Keratinocyte (primary cell): ENCODE measurements around the gene CYB561A3. TPM values are rescaled to one million over a fixed set of nuclear protein-coding genes. Genes with fewer than 3 reads are reported as not detected.

Source experiments
- DNase-seq: peaks from one replicate; pipeline ENCODE4 v3.0.0-alpha.2; 2011; ENCODE audit warnings: low read depth, missing footprints, low spot score
- FAIRE-seq: peaks from 2 replicates; lab custom pipeline; 2011; peaks lifted over from hg19 to GRCh38; lab: Jason Lieb, UNC
- H2AFZ ChIP-seq: 2 replicates; pipeline ENCODE4 v1.6.0; 2012; ENCODE audit warnings: low read length, control low read depth, inconsistent platforms; ENCODE audit not compliant: control insufficient read depth
- H3K27ac ChIP-seq: 2 replicates; pipeline ENCODE4 v1.5.1; 2011; ENCODE audit warnings: low read length; ENCODE audit not compliant: control insufficient read depth, insufficient read depth
- H3K27me3 ChIP-seq: 3 replicates; pipeline ENCODE4 v1.6.0; 2011; ENCODE audit warnings: low read length; ENCODE audit not compliant: control insufficient read depth, insufficient read depth; ENCODE audit errors: extremely low read depth
- H3K36me3 ChIP-seq, 2 experiments: 2 replicates in 1 of 2; 3 replicates in 1 of 2; pipeline ENCODE4 v1.5.1; 2011; ENCODE audit warnings: low read length in 2 of 2, mild to moderate bottlenecking in 1 of 2; ENCODE audit not compliant: control insufficient read depth in 2 of 2, insufficient read depth in 2 of 2; ENCODE audit errors: extremely low read depth in 1 of 2
- H3K4me1 ChIP-seq: 3 replicates; pipeline ENCODE4 v1.5.1; 2011; ENCODE audit warnings: low read length; ENCODE audit not compliant: control insufficient read depth, insufficient read depth; ENCODE audit errors: extremely low read depth
- H3K4me2 ChIP-seq: 3 replicates; pipeline ENCODE4 v1.6.0; 2011; ENCODE audit warnings: low read depth, low read length; ENCODE audit not compliant: control insufficient read depth, insufficient read depth; ENCODE audit errors: extremely low read depth
- H3K4me3 ChIP-seq, 3 experiments: fragments of 200-600 bp in 1 of 3; sonication (generic) in 1 of 3; 2 replicates in 2 of 3; 3 replicates in 1 of 3; pipeline ENCODE4 v1.5.1; 2011 to 2016; ENCODE audit warnings: low read length in 3 of 3, mild to moderate bottlenecking in 3 of 3, control low read depth in 2 of 3, inconsistent platforms in 1 of 3, low read depth in 1 of 3, mixed read lengths in 1 of 3, mixed run types in 1 of 3, moderate library complexity in 1 of 3; ENCODE audit not compliant: control insufficient read depth in 2 of 3, insufficient read depth in 2 of 3; ENCODE audit errors: extremely low read depth in 1 of 3
- H3K79me2 ChIP-seq: 2 replicates; pipeline ENCODE4 v1.6.0; 2012; ENCODE audit warnings: low read length; ENCODE audit not compliant: control insufficient read depth, insufficient read depth
- H3K9ac ChIP-seq: 3 replicates; pipeline ENCODE4 v1.6.0; 2011; ENCODE audit warnings: low read length; ENCODE audit not compliant: control insufficient read depth, insufficient read depth; ENCODE audit errors: extremely low read depth
- H3K9me1 ChIP-seq: 3 replicates; pipeline ENCODE4 v1.6.0; 2011; ENCODE audit warnings: low read length; ENCODE audit not compliant: control insufficient read depth, insufficient read depth; ENCODE audit errors: extremely low read depth
- H3K9me3 ChIP-seq: 2 replicates; pipeline ENCODE4 v1.5.1; 2012; ENCODE audit warnings: low read depth, low read length; ENCODE audit not compliant: control insufficient read depth
- H4K20me1 ChIP-seq: 3 replicates; pipeline ENCODE4 v1.6.0; 2011; ENCODE audit warnings: low read length; ENCODE audit not compliant: control insufficient read depth, insufficient read depth; ENCODE audit errors: extremely low read depth
- CTCF ChIP-seq, 3 experiments: IDR thresholded peaks in 1 of 3; conservative IDR thresholded peaks in 1 of 3; optimal IDR thresholded peaks in 1 of 3; 2 replicates in 2 of 3; 3 replicates in 1 of 3; pipeline versions ENCODE3 to v1.5.1; 2011; ENCODE audit warnings: low read length in 3 of 3, mild to moderate bottlenecking in 3 of 3, moderate library complexity in 2 of 3, control low read depth in 1 of 3, inconsistent platforms in 1 of 3; ENCODE audit not compliant: insufficient read depth in 2 of 3; ENCODE audit errors: extremely low read depth in 1 of 3
- EZH2 ChIP-seq: IDR thresholded peaks from one replicate; pipeline ENCODE4 v1.6.1; 2012; ENCODE audit warnings: inconsistent platforms, mild to moderate bottlenecking, low read length, moderate library complexity
- dilution Hi-C: fragments of 300-500 bp; cut with MboI; formaldehyde crosslinking; loops from one replicate; pipeline ENCODE4 v1.7.0; 2020; ENCODE audit warnings: low sequenced_read_pairs; ENCODE audit not compliant: extremely low pct_ligation_motif_present
- polyA plus RNA-seq, 5 experiments: library from polyadenylated mRNA; depleted of rRNA in 3 of 5; stranded (reverse) in 3 of 5; stranded (forward) in 1 of 5; unstranded in 1 of 5; fragments of >200 nt; gene quantifications; 1 replicate in 1 of 5; 2 replicates in 3 of 5; 3 replicates in 1 of 5; pipeline versions ENCODE4 v1.2.1 to v1.2.3, GENCODE V29; 2011 to 2012; ENCODE audit warnings: missing spikeins in 2 of 5, low read depth in 1 of 5, low replicate concordance in 1 of 5

The CYB561A3 gene
- polyA plus RNA-seq, 1 donor (not counting 4 experiments of a cell fraction or from before 2014, with no cell fraction given) = 42.3 TPM

GRCh38 chr11:61406067-61406466 is 44.4 kb upstream of the CYB561A3 start:
- no peak overlapping the region for H3K27ac ChIP-seq
- H3K4me2 ChIP-seq = no peak overlapping the region
- H3K27me3 ChIP-seq = no peaks in the 10 kb centered on the region
- FAIRE-seq = no peak
- H3K4me1 ChIP-seq = no peaks in the 10 kb centered on the region
- DNase-seq = no peak
- TF ChIP-seq EZH2 (no peak), CTCF (optimal IDR thresholded peaks at IDR 0.05 in 1 of 3, IDR thresholded peaks at IDR 0.05 in 1 of 3, conservative IDR thresholded peaks at IDR 0.05 in 1 of 3; ENCODE audit: extremely low read depth in 1 of 3, insufficient read depth in 2 of 3, low read length in 3 of 3) (no peak)
- no peaks in the 10 kb centered on the region for H4K20me1 ChIP-seq
- H3K36me3 ChIP-seq = peaks cover 41 to 43% of the 10 kb centered on the region in 2 experiments
- no peak overlapping the region for H3K9ac ChIP-seq
- no peaks in the 10 kb centered on the region for H3K9me3 ChIP-seq
- dilution Hi-C loops = no loop called here
- no peak overlapping the region for H3K4me3 ChIP-seq
- peaks cover 2% of the 10 kb centered on the region for H3K79me2 ChIP-seq
- no peak overlapping the region for H2AFZ ChIP-seq
- H3K9me1 ChIP-seq = no peaks in the 10 kb centered on the region

DNA sequence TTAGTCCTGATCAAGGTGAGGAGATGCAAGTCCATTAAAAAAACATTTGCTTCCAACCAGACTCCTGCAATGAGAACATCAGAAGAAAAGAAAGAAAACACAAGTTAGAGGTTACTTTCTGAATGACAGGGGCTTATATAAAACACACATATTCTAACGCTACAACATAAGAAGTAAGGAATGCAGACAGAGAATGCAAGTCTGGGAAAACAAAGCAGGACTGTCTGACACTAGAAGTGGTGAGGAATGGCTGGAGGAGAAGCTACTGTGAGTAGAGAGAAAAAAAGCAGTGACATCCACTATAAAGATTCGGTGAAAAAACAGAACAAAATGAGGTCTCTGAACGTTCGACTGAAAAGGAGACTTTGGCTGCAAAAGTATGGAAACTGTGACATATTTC is 43.0 kb upstream of the CYB561A3 start:
- TF ChIP-seq CTCF (optimal IDR thresholded peaks at IDR 0.05 in 1 of 3, IDR thresholded peaks at IDR 0.05 in 1 of 3, conservative IDR thresholded peaks at IDR 0.05 in 1 of 3; ENCODE audit: extremely low read depth in 1 of 3, insufficient read depth in 2 of 3, low read length in 3 of 3) = no peak
- no peak for TF ChIP-seq EZH2
- Histone ChIP-seq H3K27me3 (no peaks in the 10 kb centered on the region), H2AFZ (no peak overlapping the region), H3K27ac (no peak overlapping the region), H4K20me1 (no peaks in the 10 kb centered on the region), H3K9me1 (no peaks in the 10 kb centered on the region), H3K9me3 (no peaks in the 10 kb centered on the region), H3K79me2 (peaks cover 2% of the 10 kb centered on the region), H3K4me1 (no peaks in the 10 kb centered on the region), H3K36me3 (peaks cover 34 to 37% of the 10 kb centered on the region in 2 experiments), H3K4me3 (no peak overlapping the region), H3K9ac (no peak overlapping the region), H3K4me2 (no peak overlapping the region)
- DNase-seq (no peak), FAIRE-seq (no peak)
- dilution Hi-C loops = no loop called here
